HG03432 (cell line): ENCODE measurements around the gene LDLRAP1.
A peak's percentile ranks its signal among the peaks of the same experiment; 100 is the strongest.
"Not testable (repeated sequence)": the region's sequence is repeated elsewhere in the genome, so short reads cannot be mapped to it uniquely, and the experiment has no call there.

Source experiments
- ATAC-seq: cut with Tn5 transposase; IDR thresholded peaks from one replicate; pipeline ENCODE4 v1.9.1; 2021; ENCODE audit warnings: mild to moderate bottlenecking, moderate library complexity; ENCODE audit not compliant: unreplicated experiment

The LDLRAP1 gene, protein sequence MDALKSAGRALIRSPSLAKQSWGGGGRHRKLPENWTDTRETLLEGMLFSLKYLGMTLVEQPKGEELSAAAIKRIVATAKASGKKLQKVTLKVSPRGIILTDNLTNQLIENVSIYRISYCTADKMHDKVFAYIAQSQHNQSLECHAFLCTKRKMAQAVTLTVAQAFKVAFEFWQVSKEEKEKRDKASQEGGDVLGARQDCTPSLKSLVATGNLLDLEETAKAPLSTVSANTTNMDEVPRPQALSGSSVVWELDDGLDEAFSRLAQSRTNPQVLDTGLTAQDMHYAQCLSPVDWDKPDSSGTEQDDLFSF

DNA sequence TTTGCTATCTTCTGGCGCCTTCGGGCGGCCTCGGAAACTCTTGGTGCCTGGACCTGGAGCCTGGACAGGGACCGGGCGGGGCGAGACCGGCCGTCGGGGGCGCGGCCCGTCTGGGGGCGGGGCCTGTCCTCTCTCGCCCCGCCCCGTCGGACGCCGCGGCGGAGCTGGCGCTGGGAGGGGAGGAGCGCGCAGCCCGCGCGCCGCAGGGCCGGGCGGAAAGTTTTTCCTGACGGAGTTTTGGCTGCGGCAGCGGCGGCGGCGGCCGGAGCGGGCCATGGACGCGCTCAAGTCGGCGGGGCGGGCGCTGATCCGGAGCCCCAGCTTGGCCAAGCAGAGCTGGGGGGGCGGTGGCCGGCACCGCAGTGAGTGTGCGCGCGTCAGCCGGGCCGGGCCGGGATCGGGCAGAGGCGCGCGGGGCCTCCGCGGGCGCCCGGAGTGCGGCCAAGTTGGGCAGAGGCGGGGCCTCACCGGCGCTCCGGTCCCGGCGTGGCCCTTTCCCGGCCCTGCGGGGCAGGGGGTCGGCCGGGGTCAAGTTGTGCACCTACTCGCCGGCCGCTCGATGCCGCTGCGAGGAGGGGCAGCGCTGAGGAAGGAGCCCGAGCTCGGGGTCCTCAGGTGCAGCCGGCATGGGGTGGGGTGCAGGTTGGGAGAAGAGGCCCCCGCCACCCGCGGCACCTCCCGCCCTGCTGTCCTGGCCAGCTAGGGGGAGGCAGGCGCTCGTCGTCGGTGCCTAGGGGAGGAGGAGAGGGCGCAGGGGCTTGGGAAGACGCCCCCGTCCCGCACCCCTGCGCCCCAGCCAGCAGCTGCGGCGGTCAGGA lies at the start of gene LDLRAP1:
TSS of gene LDLRAP1 (plus strand) at position 182 of the 818 bp plus-strand sequence. CDS start at position 275, 93 bp downstream.
- ATAC-seq, result peak; percentile 92

DNA sequence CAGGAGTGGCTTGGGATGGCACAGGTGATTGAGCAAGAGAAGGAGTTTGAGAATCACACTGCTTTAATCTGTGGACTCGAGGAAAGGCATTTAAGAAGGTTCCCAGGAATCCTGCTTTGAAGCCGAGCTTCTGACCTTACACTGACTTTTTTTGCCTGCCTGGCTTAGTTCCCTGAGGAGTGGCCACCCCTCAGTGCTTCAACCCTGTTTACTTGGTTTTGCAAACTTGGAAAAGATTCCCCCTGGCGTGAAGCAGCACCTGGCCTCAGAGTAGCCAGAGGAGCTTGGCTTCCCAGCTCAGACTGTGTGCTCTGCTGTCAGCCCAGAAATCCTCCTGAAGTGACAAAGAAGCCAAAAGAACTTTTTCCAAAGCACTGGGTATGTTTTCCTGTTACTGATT lies 48.5 kb upstream of the LDLRAP1 start:
- no peak for ATAC-seq

DNA sequence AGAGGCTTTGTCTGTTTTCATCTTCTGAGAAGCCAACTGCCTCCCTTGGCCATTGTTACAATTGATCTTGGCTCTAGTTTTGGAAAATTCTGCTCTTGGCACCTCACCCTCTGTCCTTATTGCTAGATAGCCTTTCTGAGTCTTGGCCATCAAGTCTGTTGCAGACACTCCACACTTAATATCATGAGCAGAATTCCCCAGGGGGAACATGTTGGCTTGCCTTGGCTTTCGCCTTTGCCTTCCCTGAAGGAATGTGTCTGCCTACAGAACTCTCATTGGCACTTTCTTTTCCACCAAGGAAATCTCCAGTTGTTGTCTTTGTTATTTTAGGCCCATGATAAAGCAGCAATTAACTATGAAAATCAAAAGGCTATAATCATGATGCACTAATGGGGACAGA lies 42.7 kb upstream of the LDLRAP1 start:
- no peak for ATAC-seq

DNA sequence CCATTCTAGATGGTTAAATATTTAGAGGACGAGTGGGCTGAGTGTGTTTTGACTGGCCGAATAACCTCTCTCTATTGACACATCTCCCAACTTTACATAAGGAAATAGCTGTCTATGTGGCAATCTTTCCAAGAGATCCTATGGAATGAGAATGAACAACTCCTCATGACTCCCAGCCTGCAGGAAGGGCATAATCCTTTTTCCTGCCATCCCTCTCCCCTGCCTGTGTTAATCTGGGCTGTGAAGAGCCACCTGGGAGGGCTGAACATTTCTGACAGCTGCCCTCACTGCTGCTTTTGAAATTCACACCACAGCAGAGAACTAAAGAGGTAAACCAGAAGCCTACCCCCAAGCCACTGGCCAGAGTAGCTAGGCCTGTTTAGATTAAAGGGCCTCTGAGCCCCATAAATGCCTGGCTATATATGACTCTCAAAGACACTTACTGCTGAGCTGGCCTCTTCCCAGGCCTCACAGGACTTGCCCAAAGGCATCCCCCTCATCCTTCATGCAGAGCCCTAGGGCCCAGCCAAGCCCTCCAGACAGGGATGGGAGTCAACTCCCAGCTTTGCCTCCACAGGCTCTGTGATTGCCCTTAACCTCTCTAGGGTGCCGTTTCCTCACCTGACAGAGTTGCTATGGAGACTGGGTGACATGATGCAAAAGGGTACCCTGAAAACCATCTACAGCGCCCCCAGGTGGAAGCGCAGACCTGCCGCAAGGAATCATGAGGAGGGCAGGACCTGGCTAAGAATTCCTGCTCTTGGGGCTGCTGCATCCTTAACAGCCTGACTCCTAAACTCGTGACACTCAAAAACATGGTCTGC lies 42.0 kb upstream of the LDLRAP1 start:
- ATAC-seq, result no peak

DNA sequence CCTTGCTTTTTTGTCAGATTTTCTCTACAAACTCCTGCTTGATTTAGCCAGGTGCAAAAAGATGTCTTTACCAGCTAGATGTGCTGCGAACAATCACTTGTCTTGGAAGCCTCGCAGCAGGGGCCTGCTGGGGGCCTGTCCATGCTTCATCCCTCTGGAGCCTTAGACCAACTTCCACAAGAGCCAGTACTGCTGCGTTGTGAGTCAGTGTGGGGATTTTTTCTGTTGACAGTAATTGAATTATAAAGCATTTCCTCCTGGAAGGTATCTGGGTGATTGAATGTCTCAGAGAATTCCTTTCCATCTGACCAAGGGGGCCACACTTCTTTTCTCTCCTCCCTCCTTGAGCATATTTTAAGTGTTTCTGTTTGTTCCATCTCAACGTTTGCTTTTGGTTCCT lies 40.4 kb upstream of the LDLRAP1 start:
- no peak for ATAC-seq

DNA sequence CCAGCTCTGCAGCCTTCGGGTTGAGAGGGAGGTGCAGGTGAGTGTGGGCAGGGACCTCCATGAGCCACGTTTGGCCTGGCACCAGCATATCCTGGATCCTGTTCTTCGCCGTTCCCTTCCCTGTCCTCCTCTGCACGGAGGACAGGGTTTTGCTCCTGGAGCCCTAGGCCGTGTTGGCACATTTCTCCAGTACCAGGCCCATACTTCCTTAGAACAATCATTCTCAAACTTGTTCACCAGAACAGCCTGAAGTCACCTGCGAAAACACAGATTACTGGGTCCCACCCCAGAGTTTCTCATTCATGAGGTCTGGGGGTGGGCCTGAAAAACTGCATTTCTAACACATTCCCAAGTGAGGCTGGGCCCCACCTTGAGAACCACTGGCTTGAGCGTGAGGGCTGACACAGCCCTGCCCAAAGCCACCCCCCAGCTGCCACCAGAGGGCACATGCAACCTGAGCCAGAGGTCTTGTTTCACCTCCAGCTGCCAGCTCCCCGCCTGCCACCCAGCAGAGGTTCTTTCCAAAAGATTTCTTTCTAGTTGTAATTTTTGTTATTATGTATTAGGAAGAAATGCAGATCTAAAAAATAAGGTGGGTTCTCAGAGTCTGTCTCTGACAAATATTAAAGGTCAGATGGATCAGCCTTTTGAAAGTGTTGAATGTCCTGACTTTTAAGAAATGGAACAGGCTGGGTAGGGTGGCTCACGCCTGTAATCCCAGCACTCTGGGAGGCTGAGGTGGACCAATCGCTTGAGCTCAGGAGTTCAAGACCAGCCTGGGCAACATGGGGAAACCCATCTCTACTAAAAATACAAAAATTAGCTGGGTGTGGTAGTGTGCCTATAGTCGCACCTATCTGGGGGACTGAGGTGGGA lies 39.6 kb upstream of the LDLRAP1 start:
- no peak for ATAC-seq

DNA sequence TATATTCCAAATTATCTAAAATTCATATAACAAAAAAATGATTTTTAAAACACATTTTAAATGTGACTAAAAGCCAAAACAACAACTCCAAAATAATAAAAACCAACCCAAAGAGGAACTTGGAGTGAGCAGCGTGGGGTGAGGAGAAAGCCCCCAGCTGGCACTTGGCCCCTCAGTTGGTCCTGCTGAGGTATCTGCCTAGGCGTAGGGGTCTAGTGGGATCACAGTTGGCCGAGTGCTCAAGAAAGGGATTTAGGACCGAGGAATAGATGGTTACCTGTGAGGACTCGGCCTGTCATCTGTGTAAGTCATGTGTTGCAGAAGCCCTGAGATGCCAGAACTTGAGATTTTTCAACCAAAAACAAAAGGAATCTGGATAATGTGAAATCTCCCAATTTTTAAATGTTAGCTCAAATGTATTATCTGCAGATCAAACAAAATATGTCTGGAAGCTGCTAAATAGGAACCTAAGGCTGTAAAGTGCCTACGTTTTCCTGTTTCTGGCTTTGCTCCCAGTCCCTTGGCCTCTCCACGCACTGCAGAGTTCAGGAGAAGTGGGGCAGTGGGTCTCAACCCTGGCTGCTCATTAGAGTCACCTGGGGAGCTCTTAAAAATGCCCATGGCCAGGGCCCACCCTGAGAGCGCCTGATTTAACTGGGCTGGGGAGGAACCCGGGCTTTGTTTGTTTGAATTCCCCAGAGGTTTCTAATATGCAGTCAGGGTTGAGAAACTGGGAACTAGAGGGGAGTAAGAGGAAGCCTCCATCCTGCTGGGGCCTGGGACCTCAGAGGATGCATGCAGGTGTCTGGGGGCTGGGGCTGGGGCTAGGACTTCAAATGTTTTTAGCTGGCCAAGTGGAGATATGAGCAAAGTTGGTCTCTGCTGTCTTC lies 38.5 kb upstream of the LDLRAP1 start:
- ATAC-seq, result no peak

DNA sequence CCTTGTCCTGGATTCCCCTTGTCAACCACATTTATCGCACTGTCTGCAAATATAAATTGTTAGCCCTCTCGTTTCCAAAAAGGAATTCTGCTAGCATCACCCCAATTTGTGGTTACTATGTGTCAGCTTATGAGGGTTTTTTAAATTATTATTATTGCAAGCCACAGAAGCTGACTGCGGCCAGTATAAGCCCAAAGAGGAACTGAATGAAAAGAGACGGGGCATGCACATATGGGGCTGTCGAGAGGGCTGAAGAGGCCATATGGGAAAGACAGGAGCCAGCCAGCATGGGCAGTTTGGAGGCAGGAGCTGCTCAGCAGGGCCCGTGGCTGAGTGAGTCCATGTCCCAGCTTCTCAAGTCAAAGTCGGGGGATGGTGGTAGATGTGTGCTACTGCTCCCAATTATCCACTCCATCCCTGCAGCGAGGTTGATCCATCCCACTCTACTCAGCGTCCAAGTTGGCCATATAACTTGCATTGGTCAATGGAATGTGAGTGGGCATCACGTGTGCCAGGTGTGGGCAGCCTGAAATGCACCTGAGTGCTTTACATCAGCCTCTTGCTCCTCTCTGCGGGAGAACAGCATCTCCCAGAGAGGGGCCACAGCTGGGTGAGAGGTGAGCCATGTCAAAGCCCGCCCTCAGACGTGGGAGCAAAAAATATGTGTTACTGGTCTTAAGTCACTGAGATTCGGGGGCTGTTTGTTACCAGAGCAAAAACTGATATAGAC lies 37.6 kb upstream of the LDLRAP1 start:
- ATAC-seq, result no peak

DNA sequence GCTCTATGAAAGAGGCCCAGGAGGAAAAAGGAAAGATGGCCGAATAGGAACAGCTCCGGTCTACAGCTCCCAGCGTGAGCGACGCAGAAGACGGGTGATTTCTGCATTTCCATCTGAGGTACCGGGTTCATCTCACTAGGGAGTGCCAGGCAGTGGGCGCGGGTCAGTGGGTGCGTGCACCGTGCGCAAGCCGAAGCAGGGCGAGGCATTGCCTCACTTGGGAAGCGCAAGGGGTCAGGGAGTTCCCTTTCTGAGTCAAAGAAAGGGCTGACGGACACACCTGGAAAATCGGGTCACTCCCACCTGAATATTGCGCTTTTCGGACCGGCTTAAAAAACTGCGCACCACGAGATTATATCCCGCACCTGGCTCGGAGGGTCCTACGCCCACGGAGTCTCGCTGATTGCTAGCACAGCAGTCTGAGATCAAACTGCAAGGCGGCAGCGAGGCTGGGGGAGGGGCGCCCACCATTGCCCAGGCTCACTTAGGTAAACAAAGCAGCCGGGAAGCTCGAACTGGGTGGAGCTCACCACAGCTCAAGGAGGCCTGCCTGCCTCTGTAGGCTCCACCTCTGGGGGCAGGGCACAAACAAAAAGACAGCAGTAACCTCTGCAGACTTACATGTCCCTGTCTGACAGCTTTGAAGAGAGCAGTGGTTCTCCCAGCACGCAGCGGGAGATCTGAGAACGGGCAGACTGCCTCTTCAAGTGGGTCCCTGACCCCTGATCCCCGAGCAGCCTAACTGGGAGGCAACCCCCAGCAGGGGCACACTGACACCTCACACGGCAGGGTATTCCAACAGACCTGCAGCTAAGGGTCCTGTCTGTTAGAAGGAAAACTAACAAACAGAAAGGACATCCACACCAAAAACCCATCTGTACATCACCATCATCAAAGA lies 36.6 kb upstream of the LDLRAP1 start:
- not testable (repeated sequence) for ATAC-seq

DNA sequence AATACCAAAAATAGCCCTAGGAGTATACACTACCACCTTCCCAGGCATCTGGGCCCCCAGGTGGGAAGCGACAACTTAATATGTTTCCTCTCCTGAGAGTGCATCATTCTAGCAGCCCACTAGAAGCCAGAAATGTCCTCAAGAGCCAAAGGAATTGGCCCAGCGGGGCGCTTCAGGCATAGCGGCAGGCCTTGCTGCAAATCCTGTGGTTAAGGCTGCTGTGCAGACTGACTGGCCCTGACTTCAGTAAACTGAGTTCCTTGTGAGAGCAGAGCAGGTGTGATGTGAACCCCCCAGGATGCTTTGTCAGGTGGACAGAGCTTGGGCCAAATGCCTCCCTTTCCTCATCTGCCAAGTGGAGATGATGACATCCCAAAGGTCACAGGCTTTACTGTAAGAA lies 29.7 kb upstream of the LDLRAP1 start:
- ATAC-seq, result no peak

DNA sequence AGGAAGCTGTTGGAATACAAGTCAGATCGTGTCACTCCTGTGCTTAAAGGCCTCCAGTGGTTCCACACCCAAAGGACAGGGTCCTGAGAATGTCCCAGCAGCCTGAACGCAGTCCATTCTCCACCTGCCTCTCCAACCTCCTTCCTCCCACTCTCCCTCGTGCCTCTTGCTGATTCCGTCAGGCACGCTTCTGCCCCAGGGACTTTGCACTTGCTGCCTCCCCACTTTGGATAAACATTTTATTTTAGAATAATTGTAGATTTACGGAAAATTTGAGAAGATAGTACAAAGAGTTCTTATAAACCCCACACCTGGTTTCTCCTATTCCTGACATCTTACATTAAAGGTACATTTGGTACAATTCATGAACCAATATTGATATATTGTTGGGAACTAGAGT lies 28.4 kb upstream of the LDLRAP1 start:
- no peak for ATAC-seq

DNA sequence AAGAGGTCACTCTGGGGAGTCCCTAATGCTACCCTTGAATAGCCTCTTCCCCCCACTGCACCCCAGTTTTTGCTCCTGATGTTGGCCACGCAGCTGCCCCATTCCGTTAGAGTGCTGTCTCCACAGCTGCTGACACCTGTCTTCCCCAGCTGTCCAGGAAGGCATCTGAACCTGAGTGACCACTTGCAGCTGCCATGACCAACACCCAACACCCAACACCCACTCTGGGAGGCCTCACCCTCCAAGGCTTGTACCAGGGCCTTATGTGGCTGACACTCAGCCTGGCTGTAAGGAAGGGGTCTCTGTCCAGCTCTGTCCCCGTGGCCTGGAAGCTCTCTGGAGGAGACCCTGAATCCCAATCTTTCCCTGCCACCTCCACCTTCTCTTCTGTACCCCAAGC lies 26.7 kb upstream of the LDLRAP1 start:
- ATAC-seq, result no peak

DNA sequence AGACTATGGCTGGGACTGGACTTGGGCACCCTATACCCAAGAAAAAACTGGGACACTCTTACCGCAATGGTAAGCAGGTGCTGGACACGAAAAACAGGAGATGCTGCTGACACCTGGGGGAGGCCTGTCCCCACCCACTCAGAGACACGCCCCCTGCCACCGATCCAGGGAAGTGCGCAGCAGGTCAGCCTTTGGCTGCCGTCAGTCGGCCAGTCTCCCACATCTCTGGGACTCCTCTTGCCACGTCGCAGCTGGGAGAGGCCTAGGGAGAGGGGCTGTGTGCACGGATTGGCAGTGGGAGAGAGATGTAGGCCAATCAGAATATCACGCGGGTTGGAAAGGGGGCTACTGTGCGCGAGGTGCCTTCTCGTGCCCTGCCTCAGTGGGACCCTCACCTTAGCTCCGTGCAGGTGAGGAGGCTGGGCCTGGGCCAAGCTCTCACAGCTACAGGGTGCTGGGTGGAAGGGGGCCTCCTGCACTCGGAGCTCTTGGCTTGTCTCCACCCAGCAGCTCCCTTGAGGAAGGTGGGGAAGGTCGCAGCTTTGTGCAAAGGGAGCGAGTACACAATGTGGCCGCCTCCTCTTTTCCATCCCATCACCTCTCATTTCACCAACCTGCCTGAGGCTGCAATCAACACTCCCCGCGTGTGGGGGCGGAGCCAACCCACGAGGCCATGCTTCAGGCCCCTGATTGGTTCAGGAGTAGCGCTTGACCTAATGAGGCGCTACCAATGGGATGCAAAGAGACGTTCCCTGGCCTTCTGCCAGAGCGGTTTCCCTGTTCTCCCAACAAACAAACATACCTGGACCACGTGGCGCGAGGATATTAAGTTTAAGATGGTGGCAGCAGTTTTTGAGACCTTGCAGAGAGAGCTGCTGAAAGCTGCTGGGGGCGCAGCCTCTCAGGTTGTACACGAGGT lies 25.7 kb upstream of the LDLRAP1 start:
- ATAC-seq, result no peak

DNA sequence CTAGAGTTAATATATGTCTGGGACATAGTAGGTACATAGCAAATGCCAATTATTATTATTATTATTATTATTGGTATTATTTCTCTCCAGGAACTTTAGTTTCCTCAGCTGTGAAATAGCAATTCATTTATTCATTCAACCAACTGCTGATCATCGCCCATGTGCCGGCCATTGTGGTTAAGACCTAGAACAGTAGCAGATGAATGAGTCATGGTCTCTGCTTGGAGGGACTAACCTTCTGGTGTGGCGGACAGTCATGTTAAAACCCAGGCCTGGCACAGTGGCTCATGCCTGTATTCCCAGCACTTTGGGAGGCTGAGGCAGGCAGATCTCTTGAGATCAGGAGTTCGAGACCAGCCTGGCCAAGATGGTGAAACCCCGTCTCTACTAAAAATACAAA lies 23.8 kb upstream of the LDLRAP1 start:
- no peak for ATAC-seq

DNA sequence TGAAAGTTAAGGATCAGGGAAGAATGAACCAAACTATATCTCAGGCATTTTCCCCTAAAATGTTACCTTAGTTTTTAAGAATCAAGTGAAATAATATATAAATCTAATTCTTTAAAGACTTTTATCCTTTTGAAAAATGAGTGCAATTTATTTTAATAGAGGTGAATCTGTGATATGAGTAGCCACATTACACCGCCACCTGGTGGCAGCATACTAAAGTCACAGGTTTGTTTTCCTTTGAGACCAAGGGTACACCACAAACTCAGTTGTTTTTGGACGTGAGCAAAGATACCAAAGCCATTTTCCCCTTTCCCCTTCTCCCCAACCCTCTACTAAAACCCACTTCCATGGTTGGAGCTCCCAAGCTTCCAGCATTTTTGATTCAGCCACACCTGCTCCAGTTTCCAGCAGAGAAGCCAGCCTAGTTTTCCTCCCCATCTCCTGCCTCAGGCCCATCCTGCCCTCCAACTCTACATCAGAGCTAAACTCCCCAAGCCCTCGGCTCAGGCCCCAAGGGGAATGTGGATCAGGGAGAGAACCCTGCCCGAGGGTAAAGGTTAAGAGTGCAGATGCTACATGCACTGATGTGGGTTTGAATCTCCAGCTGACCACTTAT lies 22.9 kb upstream of the LDLRAP1 start:
- no peak for ATAC-seq

DNA sequence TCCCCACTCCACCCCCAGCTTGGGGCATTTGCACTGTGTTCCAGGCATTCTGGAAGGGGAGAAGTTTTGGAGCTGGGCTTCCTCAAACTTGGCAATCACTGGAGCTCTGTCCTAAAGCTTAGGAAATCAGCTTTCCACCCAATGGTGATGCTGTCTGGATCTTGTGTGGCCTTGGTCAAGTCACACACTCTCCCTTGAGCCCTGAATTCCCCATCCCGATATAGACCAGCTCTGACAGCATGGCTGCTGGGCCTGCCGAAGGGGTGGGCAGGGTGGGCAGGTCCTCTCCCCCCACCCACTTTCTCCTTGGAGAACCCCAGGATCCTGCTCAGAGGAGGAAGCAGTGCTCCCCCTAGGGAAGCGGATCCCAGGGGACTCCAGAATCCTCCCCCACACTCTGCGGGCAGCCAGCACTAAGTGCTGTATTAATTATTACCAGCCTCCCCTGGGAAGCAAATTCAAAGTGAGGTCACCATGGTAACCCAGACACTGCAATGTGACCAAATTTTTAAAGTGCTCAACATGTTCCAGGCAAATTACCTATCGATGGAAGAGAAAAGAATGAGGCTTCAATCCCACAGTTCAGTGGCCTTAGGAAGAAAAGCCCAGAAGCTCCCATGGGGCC lies 21.3 kb upstream of the LDLRAP1 start:
- ATAC-seq, result no peak
